Stimulated activated CD4-positive, alpha-beta T cell treated with anti-CD3 and anti-CD28 coated beads, Interleukin-15, amount 100 ng/mL, for 48 hours (primary cell): Measurements from ENCODE around the gene SLC22A6.
"Not testable (repeated sequence)": the region's sequence is repeated elsewhere in the genome, so short reads cannot be mapped to it uniquely, and the experiment has no call there.

Source experiments
- DNase-seq, 2 donors: peaks; one replicate each; pipeline ENCODE4 v3.0.0-alpha.2; 2020; ENCODE audit warnings: low read depth in 2 of 2

The SLC22A6 gene

DNA sequence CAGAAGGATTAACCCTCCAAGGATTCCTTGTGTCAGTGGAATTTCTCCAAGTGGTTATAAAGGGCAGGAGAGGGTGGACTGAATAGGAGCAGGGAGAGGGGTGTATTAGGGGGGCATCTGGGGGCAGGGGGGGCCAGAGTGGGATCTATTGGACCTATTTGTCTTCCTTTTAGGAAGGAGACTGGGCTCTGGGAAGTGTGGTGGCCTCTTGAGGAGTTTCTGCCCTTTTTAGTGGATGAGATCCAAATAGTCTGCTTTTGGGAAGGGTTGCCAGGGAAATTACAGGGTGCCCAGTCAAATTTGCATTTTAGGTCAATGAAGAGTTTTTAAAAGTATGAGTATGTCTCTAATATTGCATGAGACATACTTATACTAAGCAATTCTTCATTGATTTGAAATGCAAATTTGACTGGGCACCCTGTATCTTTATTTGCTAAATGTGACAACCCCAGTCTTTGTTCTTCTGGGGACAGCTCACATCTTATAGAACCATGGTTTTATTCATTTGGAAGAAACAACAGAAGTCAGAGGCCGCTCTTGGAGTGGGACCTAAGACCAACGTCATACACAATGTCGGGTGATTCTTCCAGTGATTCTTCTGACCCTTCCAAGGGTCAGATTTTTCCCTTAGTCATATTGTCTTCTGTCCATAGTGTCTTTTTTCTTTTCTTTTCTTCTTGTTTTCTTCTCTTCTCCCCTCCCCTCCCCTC is 429 bp upstream of the SLC22A6 start:
- DNase-seq: no peak

DNA sequence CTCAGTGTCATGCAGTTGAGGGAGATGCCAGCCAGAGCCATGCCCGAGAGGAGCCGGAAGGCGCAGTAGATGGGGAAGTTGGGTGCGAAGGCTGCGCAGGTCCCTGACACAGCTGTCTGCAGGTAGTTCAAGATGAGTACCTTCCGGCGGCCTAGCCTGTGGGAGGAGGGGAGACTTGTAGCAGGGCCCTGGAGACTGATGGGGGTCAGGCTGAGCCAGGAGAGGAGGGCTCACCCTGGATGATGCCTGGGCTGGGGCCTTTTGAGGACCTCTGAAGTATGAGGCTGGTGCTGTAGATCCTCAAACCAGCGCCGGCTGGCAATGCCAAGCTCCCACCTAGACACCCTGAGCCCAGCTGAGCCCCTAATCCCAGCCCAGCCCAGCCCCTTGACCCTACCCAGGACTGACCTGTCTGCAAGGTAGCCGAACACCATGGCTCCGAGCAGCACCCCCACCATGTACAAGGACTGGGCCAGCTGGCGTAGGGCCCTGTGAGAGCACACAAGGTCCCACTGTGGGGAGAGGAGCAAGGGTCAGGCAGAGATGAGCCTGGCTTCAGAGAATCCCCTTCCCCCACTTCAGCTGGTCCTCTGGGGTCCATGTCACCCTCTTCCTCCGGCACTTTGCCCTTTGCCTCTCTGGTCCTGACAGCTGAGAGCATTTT is 1.1 kb downstream of the SLC22A6 start:
- DNase-seq: no peak

DNA sequence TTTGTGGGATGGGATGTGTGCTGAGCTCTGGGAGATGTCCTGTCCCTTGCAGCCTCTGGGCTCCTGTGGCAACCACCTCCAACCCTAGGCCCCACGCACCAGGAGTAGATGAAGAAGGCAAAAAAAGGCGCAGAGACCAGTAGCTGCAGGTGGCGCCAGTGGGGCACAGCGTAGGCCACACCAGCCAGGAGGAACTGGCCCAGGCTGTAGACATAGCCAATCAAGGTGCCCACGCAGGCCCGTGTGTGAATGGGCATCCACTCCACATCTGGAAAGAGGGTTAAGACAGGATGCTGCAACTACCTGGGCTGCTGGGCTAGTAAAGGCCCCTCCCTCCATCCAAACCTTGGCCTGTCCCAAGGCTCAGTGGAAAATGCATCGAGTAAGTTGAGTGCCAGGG is 3.0 kb downstream of the SLC22A6 start:
- no peak for DNase-seq

DNA sequence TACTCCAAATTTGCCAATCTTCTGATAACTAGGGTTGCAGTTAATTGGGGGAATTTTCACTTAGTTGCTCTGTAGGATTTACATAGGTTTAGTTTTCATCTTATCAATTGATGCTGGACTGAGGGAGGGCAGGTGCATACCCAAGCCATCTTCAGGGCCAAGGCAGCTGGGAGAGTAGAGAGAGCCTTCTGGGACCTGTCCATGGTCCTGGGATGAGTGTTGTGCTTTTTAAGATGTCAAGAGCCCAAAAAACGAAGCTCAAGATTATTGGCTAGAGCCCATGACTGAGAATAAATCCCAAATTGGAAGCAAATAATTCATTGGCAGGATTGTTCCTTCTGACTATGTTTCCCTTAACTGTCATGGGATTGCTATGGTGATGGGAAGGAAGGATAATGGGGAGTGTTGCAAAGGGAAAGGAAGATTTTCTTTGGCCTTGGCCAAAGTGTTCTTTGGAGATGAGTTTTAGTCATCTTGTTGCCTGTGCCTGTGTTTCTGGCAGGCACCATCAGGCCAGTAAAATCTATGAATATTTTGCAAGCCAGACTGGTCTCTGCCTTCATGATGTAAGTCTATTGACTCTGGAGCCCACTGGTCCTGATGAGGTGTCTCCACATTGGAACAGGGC is 4.5 kb downstream of the SLC22A6 start:
- no peak for DNase-seq

DNA sequence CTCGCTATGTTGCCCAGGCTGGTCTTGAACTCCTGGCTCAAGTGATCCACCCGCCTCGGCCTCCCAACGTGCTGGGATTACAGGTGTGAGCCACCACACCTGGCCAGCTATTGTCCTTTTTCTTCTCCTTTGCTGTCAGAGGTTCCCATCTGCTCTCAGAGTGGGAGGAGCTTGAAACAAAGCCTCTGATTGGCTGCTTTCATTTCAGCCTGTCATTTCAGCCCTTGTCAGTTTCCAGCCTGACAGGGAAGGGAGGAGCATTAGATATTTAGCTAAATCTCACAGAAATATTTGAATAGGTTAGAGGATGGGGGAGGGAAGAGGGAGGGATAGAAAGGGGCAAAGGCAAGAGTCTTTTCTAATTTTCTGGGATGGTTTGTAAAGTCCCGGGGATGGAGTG is 8.7 kb downstream of the SLC22A6 start:
- no peak for DNase-seq

DNA sequence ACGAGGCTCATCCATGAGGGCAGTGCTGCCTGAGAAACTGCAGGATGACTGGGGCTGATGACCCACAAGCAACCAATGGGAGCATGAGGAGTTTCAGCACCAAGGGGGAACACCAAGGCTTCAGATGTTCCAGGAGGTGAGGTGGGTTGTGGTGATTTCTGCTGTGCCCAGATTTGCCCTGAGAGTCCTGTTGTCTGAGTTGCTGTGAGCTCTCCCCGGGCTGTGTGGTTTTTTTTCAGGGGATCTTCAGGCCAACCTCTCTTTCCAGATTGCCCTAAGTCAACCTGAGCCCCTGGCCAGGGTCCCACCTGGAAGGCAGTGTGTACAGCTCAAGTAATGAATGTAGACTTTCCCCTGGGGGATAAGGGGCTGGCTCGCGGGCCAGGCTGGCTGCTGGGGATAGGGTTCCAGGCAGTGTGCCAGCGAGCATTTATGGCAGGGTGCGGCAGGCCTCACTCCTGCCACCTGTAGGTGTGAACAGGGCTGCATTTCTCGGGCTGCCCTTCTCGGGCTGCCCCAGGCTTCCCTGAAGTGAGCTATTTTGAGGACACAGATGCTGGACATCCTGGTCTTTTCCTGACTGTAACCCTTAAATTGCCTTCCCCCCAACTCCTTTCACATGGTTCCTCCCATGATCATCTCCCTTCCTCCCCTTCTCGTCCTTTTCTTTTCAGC is 9.8 kb downstream of the SLC22A6 start:
- DNase-seq: peak in 1 of 2 donors; percentile 3

DNA sequence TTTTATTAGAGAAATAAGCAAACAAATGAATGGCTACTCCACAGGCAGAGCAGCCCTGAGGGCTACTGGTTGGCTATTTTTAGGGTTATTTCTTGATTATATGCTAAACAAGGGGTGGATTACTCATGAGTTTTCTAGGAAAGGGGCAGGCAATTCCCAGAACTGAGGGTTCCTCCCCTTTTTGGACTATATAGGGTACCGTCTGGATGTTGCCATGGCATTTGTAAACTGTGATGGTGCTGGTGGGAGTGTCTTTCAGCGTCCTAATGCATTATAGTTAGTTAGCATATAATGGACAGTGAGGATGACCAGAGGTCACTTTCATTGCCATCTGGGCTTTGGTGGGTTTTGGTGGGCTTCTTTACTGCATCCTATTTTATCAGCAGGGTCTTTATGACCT is 19.2 kb downstream of the SLC22A6 start:
- DNase-seq: no peak

DNA sequence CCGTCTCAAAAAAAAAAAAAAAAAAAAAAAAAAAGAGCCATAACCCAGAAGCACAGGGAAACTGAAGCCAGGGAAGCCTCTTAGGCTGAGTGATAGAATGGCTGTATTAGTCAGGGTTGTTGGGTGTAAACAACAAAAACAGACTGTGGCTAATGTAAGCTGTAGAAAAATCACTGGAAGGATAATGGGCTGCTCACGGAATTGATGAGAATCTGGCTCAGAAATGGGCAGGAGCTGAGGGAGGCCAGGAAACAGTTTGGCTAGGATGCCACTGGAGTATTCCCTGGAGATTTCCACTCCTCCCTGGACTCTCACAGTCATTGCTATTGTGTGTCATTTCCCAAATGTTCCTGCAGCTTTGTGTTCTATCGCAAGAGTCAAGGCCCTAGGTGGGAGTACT is 22.4 kb downstream of the SLC22A6 start:
- no peak for DNase-seq

DNA sequence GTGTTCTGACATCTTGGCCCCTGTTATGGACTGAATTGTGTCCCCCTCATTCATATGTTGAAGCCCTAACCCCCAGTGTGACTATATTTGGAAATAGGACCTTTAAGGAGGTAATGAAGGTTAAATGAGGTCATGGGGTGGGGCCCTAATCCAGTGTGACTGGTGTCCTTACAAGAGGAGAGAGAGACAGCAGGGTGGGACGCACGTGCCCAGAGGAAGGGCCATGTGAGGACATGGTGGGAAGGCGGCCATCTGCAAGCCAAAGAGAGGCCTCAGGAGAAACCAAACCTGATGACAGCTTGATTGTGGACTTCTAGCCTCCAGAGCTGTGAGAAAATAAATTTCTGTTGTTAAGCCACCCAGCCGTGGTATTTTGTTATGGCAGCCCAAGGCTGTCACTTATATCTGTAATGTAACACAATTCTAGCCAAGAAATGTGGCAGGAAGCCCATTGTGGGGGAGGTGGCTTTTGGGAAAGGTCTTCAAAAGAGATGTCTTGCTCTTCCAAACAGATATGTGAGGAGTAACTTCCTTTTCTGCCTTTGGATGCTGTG is 23.7 kb downstream of the SLC22A6 start:
- DNase-seq: no peak

DNA sequence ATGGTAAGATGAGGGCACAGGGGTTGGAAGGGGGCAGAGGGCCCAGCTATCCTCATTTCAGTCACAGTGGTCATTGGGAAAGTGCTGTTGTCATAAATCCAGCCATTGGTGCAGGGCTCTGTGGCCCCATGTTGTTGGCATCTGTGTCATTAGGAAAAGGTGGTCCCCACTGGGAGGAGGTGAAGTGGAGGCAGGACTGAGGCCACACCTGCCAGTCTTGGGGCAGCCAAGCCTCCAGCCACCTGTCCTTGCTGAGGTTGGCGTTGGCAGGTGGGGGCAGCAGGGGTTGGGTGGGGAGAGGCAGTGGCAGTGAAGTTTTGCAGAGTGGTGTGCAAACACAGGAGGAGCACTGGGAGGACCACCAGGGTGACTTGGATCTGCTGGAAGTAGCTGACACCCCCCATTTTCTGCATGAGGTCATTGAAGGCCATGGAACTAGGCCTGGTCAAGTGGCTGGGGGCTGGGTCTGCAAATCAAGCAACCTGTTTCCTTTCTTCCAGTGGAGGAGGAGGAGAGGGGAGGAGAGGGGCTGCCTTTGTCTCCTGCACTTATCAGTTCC is 25.3 kb downstream of the SLC22A6 start:
- no peak for DNase-seq

DNA sequence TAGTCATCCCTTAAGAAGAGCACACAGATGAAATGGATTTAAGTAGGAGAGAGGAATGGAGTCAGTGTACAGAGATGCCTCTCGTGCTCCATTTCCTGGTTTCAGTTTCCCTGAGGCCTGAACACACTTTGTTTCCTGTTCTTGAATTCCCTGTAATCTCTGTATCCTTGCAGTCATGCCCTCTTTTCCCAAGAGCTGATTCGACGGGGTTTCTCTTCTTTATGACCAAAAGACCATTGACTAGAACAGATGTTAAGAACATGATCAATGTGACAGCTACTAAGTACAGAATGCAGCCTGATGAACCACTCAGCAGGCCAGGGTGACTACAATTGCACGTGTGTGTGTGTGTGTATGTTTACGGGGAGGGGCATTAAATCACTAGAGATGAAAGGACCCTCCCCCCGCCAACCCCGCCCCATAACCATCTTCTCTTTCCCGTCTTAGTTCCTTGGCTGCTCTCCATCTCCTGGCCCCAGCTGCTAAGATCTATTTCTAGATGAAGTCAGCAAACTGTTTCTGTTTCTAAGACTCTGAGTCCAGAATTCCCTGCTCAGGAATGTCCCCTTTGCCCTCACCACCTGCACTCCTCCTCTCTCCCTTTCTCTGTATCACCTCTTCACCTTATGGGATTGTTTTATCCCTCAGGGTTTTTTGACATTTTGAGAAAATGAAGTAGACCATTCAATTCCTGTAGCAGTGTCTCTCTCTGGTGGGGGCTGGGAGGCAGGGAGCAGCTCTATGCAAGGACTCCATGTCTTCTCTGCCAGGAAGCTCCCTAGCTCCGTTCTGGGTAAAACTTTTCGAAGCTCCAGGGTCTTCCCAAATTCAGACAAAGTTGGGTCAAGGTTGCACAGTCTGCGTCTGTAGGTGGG is 26.0 kb downstream of the SLC22A6 start:
- no peak for DNase-seq

DNA sequence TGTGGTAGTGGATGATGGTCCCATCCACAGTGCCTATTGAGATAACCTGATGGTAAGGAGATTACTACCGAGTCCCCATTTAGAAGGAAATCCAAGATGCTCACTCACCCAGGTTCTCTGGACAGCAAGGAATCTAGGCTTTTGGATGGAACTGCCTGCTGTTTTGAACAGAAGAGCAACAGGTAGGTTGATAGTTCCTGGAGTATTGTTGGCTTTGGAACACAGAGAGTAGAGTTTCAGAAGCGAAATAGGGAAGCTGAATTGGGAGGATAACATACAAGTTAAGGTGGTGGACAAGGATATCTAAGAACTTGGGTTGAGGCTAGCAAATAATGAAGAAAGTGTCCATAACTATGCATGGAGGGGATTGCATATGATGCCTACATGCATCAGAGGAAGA is 27.6 kb downstream of the SLC22A6 start:
- no peak for DNase-seq

DNA sequence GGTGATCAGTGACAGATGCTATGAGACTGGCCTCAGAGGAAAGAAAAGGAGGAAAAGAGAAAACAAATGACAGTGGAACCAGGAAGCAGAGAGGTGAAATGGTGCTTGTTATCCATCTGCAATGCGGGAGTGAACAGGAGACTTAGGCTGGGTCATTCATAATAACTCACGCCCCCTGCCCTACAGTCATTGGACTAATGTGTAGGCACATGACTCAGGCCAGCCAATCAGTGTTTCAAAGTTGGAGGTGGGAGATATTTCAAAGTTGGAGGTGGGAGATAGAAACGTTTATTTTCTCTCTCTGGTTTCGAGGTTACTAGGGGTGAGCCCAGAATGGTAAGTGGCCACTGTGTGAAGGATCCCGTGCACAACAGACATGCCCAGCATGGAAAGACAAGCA is 30.3 kb downstream of the SLC22A6 start:
- no peak for DNase-seq

DNA sequence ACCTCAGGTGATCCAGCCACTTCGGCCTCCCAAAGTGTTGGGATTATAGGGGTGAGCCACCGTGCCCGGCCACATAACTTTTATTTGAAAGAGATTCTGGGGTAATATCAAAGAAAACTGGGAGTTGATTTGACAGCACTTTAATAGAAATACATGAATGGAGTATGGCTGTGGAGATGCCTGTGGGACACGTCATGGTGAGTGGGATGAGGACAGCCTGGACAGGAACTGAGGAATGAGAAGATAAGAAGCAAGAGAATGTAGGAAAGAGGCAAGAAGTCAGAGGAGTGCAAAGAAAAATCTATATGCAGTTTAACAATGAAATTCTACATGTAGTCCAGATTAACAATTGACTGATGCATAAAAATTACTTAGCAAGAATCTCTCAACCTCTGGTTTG is 31.0 kb downstream of the SLC22A6 start:
- DNase-seq: no peak

DNA sequence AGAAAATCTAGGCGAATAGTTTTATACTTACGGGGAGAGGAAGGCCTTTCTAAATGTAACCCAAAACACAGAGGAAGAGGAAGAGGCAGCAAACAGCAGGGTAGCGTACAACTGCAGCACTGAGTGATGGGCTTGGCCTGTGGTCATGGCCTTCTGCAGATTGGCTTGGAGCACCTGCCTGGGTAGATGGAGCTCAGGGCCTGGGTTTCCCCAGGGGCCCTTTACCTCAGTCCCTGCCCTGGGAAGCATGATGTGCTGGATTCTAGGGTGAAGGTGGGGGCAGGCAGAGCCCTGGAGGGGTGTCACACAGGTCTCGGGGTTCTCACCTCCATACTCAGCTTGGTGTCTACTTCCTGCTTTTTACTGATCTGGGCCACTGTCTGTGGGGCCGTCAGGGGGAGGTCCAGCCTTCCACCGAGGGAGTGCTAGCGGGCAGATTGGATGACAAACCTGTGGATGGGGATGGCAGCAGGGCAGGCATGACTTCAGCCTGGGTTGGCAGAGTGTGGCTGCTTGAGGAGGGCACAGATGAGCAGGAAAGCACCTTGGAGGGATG is 35.9 kb downstream of the SLC22A6 start:
- no peak for DNase-seq

DNA sequence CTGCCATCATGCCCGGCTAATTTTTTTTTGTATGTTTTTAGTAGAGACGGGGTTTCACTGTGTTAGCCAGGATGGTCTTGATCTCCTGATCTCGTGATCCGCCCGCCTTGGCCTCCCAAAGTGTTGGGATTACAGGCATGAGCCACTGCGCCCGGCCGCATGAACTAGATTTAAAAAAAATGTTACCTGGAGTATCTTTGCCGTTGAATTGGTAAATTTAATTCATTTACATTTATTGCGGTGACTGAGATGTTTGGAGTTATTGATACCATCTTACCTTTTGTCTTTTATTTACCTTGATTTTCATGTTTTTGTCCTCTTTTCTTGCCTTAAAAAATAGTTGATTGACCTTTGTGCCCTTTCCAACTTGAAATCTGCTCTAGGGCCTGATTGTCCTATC is 39.2 kb downstream of the SLC22A6 start:
- not testable (repeated sequence) for DNase-seq

DNA sequence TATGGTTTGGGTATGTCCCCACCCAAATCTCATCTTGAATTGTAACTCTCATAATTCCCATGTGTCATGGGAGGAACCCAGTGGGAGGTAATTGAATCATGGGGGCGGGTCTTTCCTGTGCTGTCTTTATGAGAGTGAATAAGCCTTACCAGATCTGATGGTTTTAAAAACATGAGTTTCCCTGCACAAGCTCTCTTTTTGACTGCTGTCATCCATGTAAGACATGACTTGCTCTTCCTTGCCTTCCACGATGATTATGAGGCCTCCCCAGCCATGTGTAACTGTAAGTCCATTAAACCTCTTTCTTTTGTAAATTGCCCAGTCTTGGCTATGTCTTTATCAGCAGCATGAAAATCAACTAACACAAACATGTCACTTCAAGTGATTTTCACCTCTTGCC is 47.2 kb downstream of the SLC22A6 start:
- DNase-seq: not testable (repeated sequence)

DNA sequence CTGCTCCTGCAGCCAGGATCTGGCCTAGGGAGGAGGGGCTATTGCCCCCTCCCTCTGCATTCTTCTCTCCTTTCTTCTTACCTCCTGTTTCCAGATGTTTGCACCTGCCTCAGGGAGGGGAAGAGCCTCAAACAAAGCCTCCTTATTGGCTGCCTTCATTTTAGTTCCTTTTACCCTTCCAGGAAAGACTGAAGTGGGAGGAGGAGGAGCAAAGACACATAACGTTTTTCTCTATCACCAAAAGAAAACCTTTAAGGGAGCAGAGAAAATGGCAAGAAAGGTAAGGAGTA is 50.3 kb downstream of the SLC22A6 start:
- no peak for DNase-seq

DNA sequence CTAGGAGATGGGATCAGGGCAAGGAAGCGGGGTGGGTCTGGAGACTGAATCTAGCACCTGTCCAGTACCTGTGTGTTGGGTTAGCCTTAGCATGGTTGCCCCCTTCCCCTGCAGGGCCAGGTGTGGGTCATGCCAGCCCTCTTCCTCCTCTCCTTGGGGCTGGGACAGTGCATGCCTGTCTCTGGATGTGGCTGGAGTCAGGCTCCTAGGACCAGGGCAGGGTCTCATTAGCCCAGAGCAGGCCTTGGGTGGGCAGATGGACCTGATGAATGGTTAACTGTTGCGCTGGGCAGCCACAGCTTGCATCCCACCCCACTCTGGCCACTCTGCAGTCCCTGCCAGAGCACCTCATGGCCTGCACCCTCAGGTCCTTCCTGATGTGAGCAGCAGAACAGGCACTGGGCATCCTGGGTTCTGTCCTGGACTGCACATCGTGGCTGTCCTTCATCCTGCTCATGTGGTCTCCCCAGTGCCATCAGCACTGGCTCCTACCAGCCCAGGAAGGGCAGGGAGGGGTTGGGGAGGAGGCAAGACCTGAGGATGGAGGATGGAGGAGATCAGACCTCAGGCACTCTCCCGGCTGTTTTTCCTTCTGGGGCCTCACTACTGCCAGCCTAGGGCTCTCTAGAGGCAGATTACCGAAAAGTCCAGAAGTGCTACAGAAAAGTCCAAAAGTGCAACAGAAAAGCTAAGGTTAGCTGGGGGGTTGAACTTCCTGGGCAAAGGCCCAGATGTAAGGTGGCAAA is 50.8 kb downstream of the SLC22A6 start:
- DNase-seq: no peak

DNA sequence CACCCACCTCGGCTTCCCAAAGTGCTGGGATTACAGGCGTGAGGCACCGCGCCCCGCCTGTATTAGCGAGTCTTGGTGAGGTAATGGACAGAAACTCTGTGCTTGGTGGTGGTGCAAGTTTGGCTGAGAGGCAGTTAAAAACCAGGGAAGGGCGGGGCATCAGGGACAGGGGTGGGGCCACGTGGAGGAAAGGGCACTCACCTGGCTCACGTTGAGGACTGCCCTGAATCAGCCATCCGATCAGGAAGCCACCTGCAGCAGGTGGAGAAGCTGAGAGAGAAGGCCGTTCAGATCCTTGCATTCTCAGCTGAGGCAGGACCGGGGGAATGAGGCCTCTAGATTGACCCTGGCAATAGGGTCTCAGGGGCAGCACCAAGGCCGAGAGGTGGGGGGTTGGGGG is 51.5 kb downstream of the SLC22A6 start:
- no peak for DNase-seq
